Cardiac muscle cell (in vitro differentiated cells and primary cell): ENCODE data around the gene ARHGAP26. TPM values are rescaled to one million over a fixed set of nuclear protein-coding genes. Genes with fewer than 3 reads are reported as not detected.
A peak's percentile ranks its signal among the peaks of the same experiment; 100 is the strongest.

Experiments
- DNase-seq, 2 donors: peaks; one replicate each; pipeline versions ENCODE4 v3.0.0 to v3.0.0-alpha.2; 2010 to 2017; ENCODE audit warnings: low read depth in 1 of 2, low spot score in 1 of 2
- H3K27ac ChIP-seq: fragments of 200-600 bp; sonication (generic); 2 replicates; pipeline ENCODE4 v1.5.1; 2016
- H3K27me3 ChIP-seq: fragments of 200-600 bp; sonication (generic); 2 replicates; pipeline ENCODE4 v1.6.0; 2016; ENCODE audit warnings: control low read depth
- H3K36me3 ChIP-seq: fragments of 200-600 bp; sonication (generic); 2 replicates; pipeline ENCODE4 v1.5.1; 2016; ENCODE audit warnings: control low read depth
- H3K4me1 ChIP-seq: fragments of 200-600 bp; sonication (generic); 2 replicates; pipeline ENCODE4 v1.8.1; 2017; ENCODE audit warnings: low read depth, mild to moderate bottlenecking, mixed run types
- H3K4me3 ChIP-seq: fragments of 200-600 bp; sonication (generic); 2 replicates; pipeline ENCODE4 v1.5.1; 2016; ENCODE audit warnings: mild to moderate bottlenecking
- H3K9me3 ChIP-seq: fragments of 200-600 bp; sonication (generic); 2 replicates; pipeline ENCODE4 v1.5.1; 2017; ENCODE audit warnings: low read depth, mild to moderate bottlenecking, control low read depth
- CTCF ChIP-seq: IDR thresholded peaks from 2 replicates; pipeline ENCODE4 v1.5.1; 2012; ENCODE audit warnings: low read depth, mild to moderate bottlenecking, low read length
- polyA plus RNA-seq: library from polyadenylated mRNA; unstranded; fragments of >200 nt; fragmentation: Nextera tagmentation; extraction: Ambion mirVana; gene quantifications from 2 replicates; pipeline ENCODE4 v1.2.1, GENCODE V29; 2016
- total RNA-seq: library from RNA; depleted of rRNA; stranded (reverse); fragments of >200 nt; gene quantifications from 2 replicates; pipeline ENCODE4 v1.2.3, GENCODE V29; 2016

The ARHGAP26 gene
- total and polyA plus RNA-seq, 2 experiments from 2014 or later: 12.7 to 16.2 TPM

- peak in 1 of 2 donors; percentile 44 for DNase-seq
- H3K4me1 ChIP-seq: peaks cover 26% of the 10 kb centered on the region
These were observed 75.3 kb downstream of the ARHGAP26 start for GRCh38 chr5:142845402-142845921.

GRCh38 chr5:142845954-142846398 is 75.8 kb downstream of the ARHGAP26 start:
- H3K27me3 ChIP-seq: no peaks in the 10 kb centered on the region
- TF ChIP-seq CTCF: no peak
- peak overlapping the region; percentile 82 for H3K27ac ChIP-seq
- no peaks in the 10 kb centered on the region for H3K36me3 ChIP-seq
- peaks cover 26% of the 10 kb centered on the region for H3K4me1 ChIP-seq
- no peaks in the 10 kb centered on the region for H3K9me3 ChIP-seq
- no peak overlapping the region for H3K4me3 ChIP-seq
- DNase-seq: no peak

More at GRCh38 chr5:142845402-142845921, 75.3 kb downstream of the ARHGAP26 start:
- no peak overlapping the region for H3K4me3 ChIP-seq
- no peak for TF ChIP-seq CTCF
- H3K36me3 ChIP-seq: no peaks in the 10 kb centered on the region
- no peaks in the 10 kb centered on the region for H3K9me3 ChIP-seq
- no peaks in the 10 kb centered on the region for H3K27me3 ChIP-seq
- H3K27ac ChIP-seq: peak overlapping the region; percentile 82

GRCh38 chr5:142846406-142846805 is 76.2 kb downstream of the ARHGAP26 start:
- TF ChIP-seq CTCF: no peak
- peak overlapping the region; percentile 82 for H3K27ac ChIP-seq

GRCh38 chr5:142847898-142848790 is 78.0 kb downstream of the ARHGAP26 start:
- DNase-seq: peak in 1 of 2 donors; percentile 38
- no peaks in the 10 kb centered on the region for H3K36me3 ChIP-seq
- no peaks in the 10 kb centered on the region for H3K27me3 ChIP-seq
- no peak overlapping the region for H3K27ac ChIP-seq
- H3K9me3 ChIP-seq: no peaks in the 10 kb centered on the region
- H3K4me3 ChIP-seq: no peak overlapping the region
- H3K4me1 ChIP-seq: peaks cover 38% of the 10 kb centered on the region
- no peak for TF ChIP-seq CTCF

More at GRCh38 chr5:142846406-142846805, 76.2 kb downstream of the ARHGAP26 start:
- Histone ChIP-seq H3K4me3 (no peak overlapping the region), H3K9me3 (no peaks in the 10 kb centered on the region), H3K27me3 (no peaks in the 10 kb centered on the region), H3K4me1 (peaks cover 26% of the 10 kb centered on the region), H3K36me3 (no peaks in the 10 kb centered on the region)
- no peak for DNase-seq

GRCh38 chr5:142849466-142849865 is 79.3 kb downstream of the ARHGAP26 start:
- H3K4me1 ChIP-seq: peaks cover 38% of the 10 kb centered on the region
- no peak overlapping the region for H3K27ac ChIP-seq
- no peaks in the 10 kb centered on the region for H3K9me3 ChIP-seq
- DNase-seq: no peak
- H3K4me3 ChIP-seq: no peak overlapping the region
- H3K36me3 ChIP-seq: no peaks in the 10 kb centered on the region
- TF ChIP-seq CTCF: no peak
- H3K27me3 ChIP-seq: no peaks in the 10 kb centered on the region
